Activated CD4-positive, alpha-beta T cell treated with anti-CD3 and anti-CD28 coated beads for 36 hours (primary cell): ENCODE results near the gene VCP. TPM values are rescaled to one million over a fixed set of nuclear protein-coding genes. Genes with fewer than 3 reads are reported as not detected.

Experiments used
- ATAC-seq: fragments of 200-7000 bp; cut with Tn5 transposase; one replicate; pipeline ENCODE4 v1.10.0; 2021; ENCODE audit warnings: mild to moderate bottlenecking, moderate library complexity
- CTCF ChIA-PET: fragments of 350-600 bp; sonication (Branson Sonifier 250); formaldehyde crosslinking; loops from one replicate; lab custom pipeline; 2021; ENCODE audit warnings: antibody characterized with exemption; lab: Charles Lee
- POLR2A ChIA-PET: fragments of 350-600 bp; sonication (Branson Sonifier 250); formaldehyde crosslinking; loops from one replicate; lab custom pipeline; 2021; ENCODE audit warnings: antibody characterized with exemption, inconsistent platforms; lab: Charles Lee
- DNase-seq: peaks from one replicate; pipeline ENCODE4 v3.0.0-alpha.2; 2020
- H3K27ac Mint-ChIP-seq: one replicate; pipeline ENCODE4 v1.8.0; 2021; ENCODE audit warnings: mixed read lengths
- H3K27me3 Mint-ChIP-seq: one replicate; pipeline ENCODE4 v1.8.0; 2021; ENCODE audit warnings: mixed read lengths
- H3K36me3 Mint-ChIP-seq: one replicate; pipeline ENCODE4 v1.8.0; 2021; ENCODE audit warnings: low read depth, mixed read lengths
- H3K4me1 Mint-ChIP-seq: one replicate; pipeline ENCODE4 v1.8.0; 2021; ENCODE audit warnings: mixed read lengths
- H3K4me3 Mint-ChIP-seq: one replicate; pipeline ENCODE4 v1.8.0; 2021; ENCODE audit warnings: mild to moderate bottlenecking, moderate library complexity, mixed read lengths
- H3K9me3 Mint-ChIP-seq: one replicate; pipeline ENCODE4 v1.8.0; 2021; ENCODE audit warnings: low read depth, mixed read lengths
- intact Hi-C, 2 experiments: fragments of 100-400 bp; cut with DNase I in 1 of 2; cut with micrococcal nuclease in 1 of 2; formaldehyde crosslinking; loops; one replicate each; pipeline versions ENCODE4 v1.14.2 to v1.15.1; 2022 to 2024; cut with DNase I, micrococcal nuclease
- total RNA-seq, 2 experiments: library from RNA; stranded (reverse); gene quantifications; one replicate each; pipeline ENCODE4 v1.2.3, GENCODE V29; 2021

VCP gene
- total RNA-seq, 2 experiments from 2014 or later, result 261 to 268 TPM

DNA sequence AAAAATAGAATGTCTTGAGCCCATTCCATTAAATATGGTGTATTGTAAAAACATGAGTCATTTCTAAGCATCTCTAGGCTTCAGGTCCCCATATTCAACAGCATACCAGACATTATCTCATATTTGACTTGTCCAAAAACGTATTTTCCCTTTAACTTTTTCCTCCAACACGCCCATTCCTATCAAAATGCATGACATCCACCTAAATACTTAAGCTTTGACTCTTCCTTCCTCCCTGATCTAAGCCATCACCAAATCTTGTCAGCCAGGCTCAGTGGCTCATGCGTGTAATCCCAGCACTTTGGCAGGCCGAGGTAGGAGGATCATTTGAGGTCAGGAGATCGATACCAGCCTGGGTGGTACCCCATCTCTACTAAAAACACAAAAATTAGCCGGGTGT is 23.9 kb downstream of the VCP start:
- no peak overlapping the region for H3K27ac Mint-ChIP-seq
- no peak overlapping the region for H3K4me3 Mint-ChIP-seq
- ATAC-seq, result no peak
- no peak for DNase-seq
- H3K9me3 Mint-ChIP-seq, result no peaks in the 10 kb centered on the region
- H3K36me3 Mint-ChIP-seq, result peaks cover 27% of the 10 kb centered on the region
- no peaks in the 10 kb centered on the region for H3K27me3 Mint-ChIP-seq
- ChIA-PET CTCF (interaction anchor here (3.7 kb wide), 1 partner anchor 149 kb away, joined by 67 read pairs; no protein-coding TSS in a partner anchor), POLR2A (no interaction called here)
- intact Hi-C loops, result no loop called here
- H3K4me1 Mint-ChIP-seq, result no peaks in the 10 kb centered on the region

DNA sequence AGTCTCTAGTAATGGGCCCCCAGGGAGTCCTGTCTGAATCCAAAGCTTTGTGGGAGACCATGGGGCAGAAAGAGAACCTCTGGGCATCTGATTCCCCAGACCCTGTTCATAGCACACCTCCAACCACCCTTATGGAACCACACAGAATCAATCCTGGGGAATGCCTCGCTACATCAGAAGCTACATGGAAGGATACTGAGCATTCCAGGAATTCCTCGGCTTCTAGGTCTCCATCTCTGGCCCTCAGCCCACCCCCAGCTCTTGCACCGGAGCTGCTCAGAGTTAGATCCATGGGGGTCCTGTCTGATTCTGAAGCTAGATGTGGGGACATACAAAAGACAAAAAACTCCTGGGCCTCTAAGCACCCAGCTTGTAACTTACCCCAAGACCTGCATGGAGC is 28.4 kb downstream of the VCP start:
- Mint-ChIP-seq H3K4me1 (no peaks in the 10 kb centered on the region), H3K4me3 (no peak overlapping the region), H3K27me3 (no peaks in the 10 kb centered on the region), H3K36me3 (peaks cover 16% of the 10 kb centered on the region), H3K9me3 (no peaks in the 10 kb centered on the region), H3K27ac (no peak overlapping the region)
- DNase-seq, result no peak
- intact Hi-C loops, result no loop called here
- no peak for ATAC-seq
- ChIA-PET CTCF (interaction anchor here (1.2 to 2.0 kb wide), 2 partner anchors 8 to 145 kb away, joined by 5 to 7 read pairs; no protein-coding TSS in a partner anchor), POLR2A (no interaction called here)

GRCh38 chr9:35042891-35043545 is 29.4 kb downstream of the VCP start:
- Mint-ChIP-seq H3K4me3 (no peak overlapping the region), H3K36me3 (peaks cover 9% of the 10 kb centered on the region), H3K9me3 (no peaks in the 10 kb centered on the region), H3K4me1 (no peaks in the 10 kb centered on the region), H3K27me3 (no peaks in the 10 kb centered on the region), H3K27ac (no peak overlapping the region)
- DNase-seq (no peak), ATAC-seq (no peak)
- CTCF ChIA-PET, result interaction anchor here (0.6 to 2.0 kb wide), 5 partner anchors 9 to 1603 kb away, joined by 3 to 7 read pairs (median 5); no protein-coding TSS in a partner anchor
- POLR2A ChIA-PET, result interaction anchor here (0.6 kb wide), 1 partner anchor 104 kb away, joined by 4 read pairs; no protein-coding TSS in a partner anchor
- intact Hi-C loops, result no loop called here

- H3K27ac Mint-ChIP-seq, result no peak overlapping the region
- DNase-seq (no peak), ATAC-seq (no peak)
- CTCF ChIA-PET, result interaction anchor here (0.8 to 2.8 kb wide), 4 partner anchors 10 to 1602 kb away, joined by 3 to 15 read pairs (median 5); no protein-coding TSS in a partner anchor
- no peaks in the 10 kb centered on the region for H3K27me3 Mint-ChIP-seq
- H3K4me3 Mint-ChIP-seq, result no peak overlapping the region
- H3K4me1 Mint-ChIP-seq, result no peaks in the 10 kb centered on the region
- peaks cover 9% of the 10 kb centered on the region for H3K36me3 Mint-ChIP-seq
- intact Hi-C loops, result no loop called here
- POLR2A ChIA-PET, result no interaction called here
- H3K9me3 Mint-ChIP-seq, result no peaks in the 10 kb centered on the region
Measured at GRCh38 chr9:35042081-35042604, 30.3 kb downstream of the VCP start.

GRCh38 chr9:35035851-35036701 is 36.3 kb downstream of the VCP start:
- H3K4me3 Mint-ChIP-seq, result peak overlapping the region; percentile 52
- DNase-seq (peak; percentile 80), ATAC-seq (peak; percentile 97)
- POLR2A ChIA-PET, result interaction anchor here (0.7 kb wide), 1 partner anchor 34 kb away, joined by 4 read pairs; no protein-coding TSS in a partner anchor
- H3K36me3 Mint-ChIP-seq, result peaks cover 5% of the 10 kb centered on the region
- intact Hi-C loops, result no loop called here
- CTCF ChIA-PET, result interaction anchor here (0.6 to 1.0 kb wide), 3 partner anchors 15 to 231 kb away, joined by 3 read pairs; no protein-coding TSS in a partner anchor
- peak overlapping the region; percentile 79 for H3K27ac Mint-ChIP-seq
- no peaks in the 10 kb centered on the region for H3K27me3 Mint-ChIP-seq
- H3K4me1 Mint-ChIP-seq, result peaks cover 11% of the 10 kb centered on the region
- H3K9me3 Mint-ChIP-seq, result no peaks in the 10 kb centered on the region

- ChIA-PET POLR2A (no interaction called here), CTCF (interaction anchor here (0.6 to 1.3 kb wide), 4 partner anchors 13 to 133 kb away, joined by 3 to 5 read pairs (median 4); no protein-coding TSS in a partner anchor)
- Mint-ChIP-seq H3K36me3 (peaks cover 3% of the 10 kb centered on the region), H3K4me1 (peaks cover 15% of the 10 kb centered on the region), H3K4me3 (no peak overlapping the region), H3K27me3 (no peaks in the 10 kb centered on the region), H3K9me3 (no peaks in the 10 kb centered on the region), H3K27ac (no peak overlapping the region)
- intact Hi-C loops, result no loop called here
- no peak for ATAC-seq
- DNase-seq, result no peak
Measured at GRCh38 chr9:35033101-35033500, 39.3 kb downstream of the VCP start.

DNA sequence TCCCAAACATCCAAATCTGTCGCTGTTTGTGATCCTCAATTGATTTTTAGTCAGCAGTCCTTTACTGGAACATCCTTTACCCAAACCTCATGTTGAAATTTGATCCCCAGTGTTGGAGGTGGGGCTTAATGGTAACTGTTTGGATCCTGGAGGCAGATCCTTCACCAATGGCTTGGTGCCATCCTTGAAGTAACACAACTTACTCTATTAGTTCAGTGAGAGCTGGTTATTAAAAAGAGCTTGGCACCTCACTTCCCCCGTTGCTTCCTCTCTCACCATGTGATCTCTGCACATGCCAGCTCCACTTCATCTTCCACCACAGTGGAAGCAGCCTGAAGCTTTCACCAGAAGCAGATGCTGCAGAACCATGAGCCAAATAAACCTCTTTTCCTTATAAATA is 42.6 kb downstream of the VCP start:
- intact Hi-C loops, result no loop called here
- POLR2A ChIA-PET, result no interaction called here
- DNase-seq (no peak), ATAC-seq (no peak)
- Mint-ChIP-seq H3K9me3 (no peaks in the 10 kb centered on the region), H3K27ac (no peak overlapping the region), H3K27me3 (no peaks in the 10 kb centered on the region), H3K4me3 (no peak overlapping the region), H3K4me1 (peaks cover 10% of the 10 kb centered on the region), H3K36me3 (no peaks in the 10 kb centered on the region)
- CTCF ChIA-PET, result interaction anchor here (0.7 kb wide), 1 partner anchor 54 kb away, joined by 3 read pairs; no protein-coding TSS in a partner anchor

- Mint-ChIP-seq H3K27ac (no peak overlapping the region), H3K4me3 (no peak overlapping the region), H3K9me3 (no peaks in the 10 kb centered on the region), H3K36me3 (peaks cover 2% of the 10 kb centered on the region), H3K27me3 (no peaks in the 10 kb centered on the region), H3K4me1 (peaks cover 10% of the 10 kb centered on the region)
- intact Hi-C loops, result no loop called here
- DNase-seq, result no peak
- no peak for ATAC-seq
- ChIA-PET CTCF (interaction anchor here (0.6 to 1.2 kb wide), 4 partner anchors 9 to 189 kb away, joined by 3 to 5 read pairs (median 3); no protein-coding TSS in a partner anchor), POLR2A (no interaction called here)
Measured at GRCh38 chr9:35029241-35029640, 43.2 kb downstream of the VCP start.

- DNase-seq (no peak), ATAC-seq (peak; percentile 42)
- intact Hi-C loops, result no loop called here
- Mint-ChIP-seq H3K27ac (no peak overlapping the region), H3K9me3 (no peaks in the 10 kb centered on the region), H3K4me1 (peaks cover 14% of the 10 kb centered on the region), H3K27me3 (no peaks in the 10 kb centered on the region), H3K36me3 (peaks cover 6% of the 10 kb centered on the region), H3K4me3 (no peak overlapping the region)
- ChIA-PET CTCF (interaction anchor here (0.6 to 1.5 kb wide), 5 partner anchors 9 to 48 kb away, joined by 3 to 5 read pairs (median 5); a partner anchor contains a TSS), POLR2A (no interaction called here)
Measured at GRCh38 chr9:35028341-35028740, 44.1 kb downstream of the VCP start.

DNA sequence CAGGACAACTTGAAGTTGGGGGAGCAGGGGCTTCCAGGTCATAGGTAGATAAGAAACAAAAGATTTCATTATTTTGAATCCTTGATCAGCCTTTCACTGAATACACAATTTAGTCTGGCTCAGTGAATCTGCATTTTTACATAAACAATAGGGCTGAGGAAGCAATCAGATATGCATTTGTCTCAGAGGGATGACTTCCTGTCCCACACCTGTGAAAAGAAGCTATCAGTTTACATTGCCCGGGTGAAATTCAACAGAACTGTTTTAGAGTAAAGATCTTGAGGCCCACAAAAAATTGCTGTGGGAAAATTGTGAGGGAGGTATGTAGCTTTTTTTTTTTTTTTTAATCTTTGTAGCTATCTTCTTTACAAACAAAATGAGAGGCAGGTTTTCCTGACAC is 44.6 kb downstream of the VCP start:
- H3K4me3 Mint-ChIP-seq, result no peak overlapping the region

GRCh38 chr9:35027374-35027773 is 45.1 kb downstream of the VCP start:
- H3K4me1 Mint-ChIP-seq, result peaks cover 15% of the 10 kb centered on the region
- DNase-seq (no peak), ATAC-seq (no peak)
- H3K4me3 Mint-ChIP-seq, result no peak overlapping the region
- H3K27me3 Mint-ChIP-seq, result no peaks in the 10 kb centered on the region
- H3K27ac Mint-ChIP-seq, result no peak overlapping the region
- no peaks in the 10 kb centered on the region for H3K9me3 Mint-ChIP-seq
- H3K36me3 Mint-ChIP-seq, result peaks cover 6% of the 10 kb centered on the region
- POLR2A ChIA-PET, result no interaction called here
- CTCF ChIA-PET, result interaction anchor here (1.1 to 1.6 kb wide), 6 partner anchors 9 to 128 kb away, joined by 4 to 8 read pairs (median 4); a partner anchor contains a TSS
- intact Hi-C loops, result no loop called here

More for the DNA sequence above, 44.6 kb downstream of the VCP start:
- DNase-seq (no peak), ATAC-seq (no peak)
- ChIA-PET POLR2A (no interaction called here), CTCF (interaction anchor here (0.6 to 1.6 kb wide), 7 partner anchors 14 to 128 kb away, joined by 3 to 8 read pairs (median 4); a partner anchor contains a TSS)
- H3K36me3 Mint-ChIP-seq, result peaks cover 6% of the 10 kb centered on the region
- intact Hi-C loops, result no loop called here
- H3K27me3 Mint-ChIP-seq, result no peaks in the 10 kb centered on the region
- no peaks in the 10 kb centered on the region for H3K9me3 Mint-ChIP-seq
- H3K27ac Mint-ChIP-seq, result no peak overlapping the region
- peaks cover 15% of the 10 kb centered on the region for H3K4me1 Mint-ChIP-seq
